ENCODE measurements around the gene BCAP29. TPM values are rescaled to one million over a fixed set of nuclear protein-coding genes. Genes with fewer than 3 reads are reported as not detected.

The BCAP29 gene
- total and polyA plus RNA-seq, 2 of the 8 experiments (the other 6 are each of a cell fraction or from before 2014, with no cell fraction given): 6.8 to 18.1 TPM

GRCh38 chr7:107563775-107564552 is 16.1 kb upstream of the BCAP29 start, which contains the start of the genes COG5 and DUS4L:
Gene COG5 (minus strand): TSS chr7:107563920. CDS start chr7:107563896, 24 bp downstream.
Gene DUS4L (plus strand): TSS chr7:107563971. CDS start chr7:107567071, 3,100 bp downstream.
- H2BK12ac ChIP-seq (ENCODE audit: low read depth, low read length): no peak within 1 kb of the TSS
- peak within 1 kb of the TSS; percentile 96; the same call in 1 of the 2 replicates for H2AFZ ChIP-seq (ENCODE audit: low read length)
- peak within 1 kb of the TSS; percentile 97 for H3K18ac ChIP-seq (ENCODE audit: extremely low read depth, low read length)
- no peak within 1 kb of the TSS for H2BK20ac ChIP-seq (ENCODE audit: low read length)
- ChIA-PET POLR2A (ENCODE audit: partially characterized antibody) (interaction anchor here (0.9 to 2.9 kb wide), 16 partner anchors 8 to 179 kb away, joined by 3 to 21 read pairs (median 4); partner anchors contain the start of genes BCAP29 and CBLL1), CTCF (ENCODE audit: partially characterized antibody) (interaction anchor here (0.8 to 1.0 kb wide), 3 partner anchors 16 to 163 kb away, joined by 3 to 6 read pairs (median 3); no protein-coding TSS in a partner anchor)
- H4K20me1 ChIP-seq (replicated peaks in 1 of 2; ENCODE audit: control insufficient read depth in 1 of 2, insufficient read depth in 2 of 2, low read length in 2 of 2): peaks cover 0 to 3% of the 10 kb centered on the region in 2 experiments
- no peaks in the 10 kb centered on the region for H3K27me3 ChIP-seq (replicated peaks in 1 of 4; ENCODE audit: control insufficient read depth in 3 of 4, extremely low read depth in 1 of 4, insufficient read depth in 3 of 4, low read length in 3 of 4)
- FAIRE-seq: no peak
- no peak within 1 kb of the TSS for H2AK5ac ChIP-seq (ENCODE audit: low read depth, low read length)
- peak within 1 kb of the TSS; percentile 99 for H4K8ac ChIP-seq (ENCODE audit: extremely low read depth, insufficient read depth, low read length)
- 1% methylated on average over 38 of the region's 55 CpGs; no CpG with 5 or more reads in 1 of the 2 experiments for WGBS, 2 experiments (ENCODE audit: extremely low coverage in 1 of 2, insufficient coverage in 1 of 2, insufficient read length in 1 of 2, insufficient replicate concordance in 2 of 2, low coverage in 1 of 2, low lambda C conversion rate in 2 of 2, missing lambda C conversion rate in 1 of 2)
- H3K4me1 ChIP-seq (replicated peaks in 1 of 4; ENCODE audit: control insufficient read depth in 3 of 4, insufficient read depth in 4 of 4, low read length in 3 of 4): peaks cover 0 to 3% (median 0%) of the 10 kb centered on the region in 4 experiments; a peak in 2 of 7 replicates
- H2BK120ac ChIP-seq (replicated peaks; ENCODE audit: low read depth, low read length): no peak within 1 kb of the TSS
- H3K79me2 ChIP-seq (ENCODE audit: control insufficient read depth in 1 of 2, insufficient read depth in 2 of 2, low read length in 2 of 2): peaks cover 0 to 56% of the 10 kb centered on the region in 2 experiments; a peak in 3 of 4 replicates
- H3K23ac ChIP-seq (ENCODE audit: insufficient read length): no peak within 1 kb of the TSS
- peaks cover 3% of the 10 kb centered on the region; the same call in 1 of the 2 replicates for H3K23me2 ChIP-seq (ENCODE audit: low read depth, low read length)
- peak within 1 kb of the TSS; percentile 76 for H2BK5ac ChIP-seq (ENCODE audit: low read depth, low read length)
- peak within 1 kb of the TSS; percentile 90 for H4K5ac ChIP-seq (ENCODE audit: insufficient read length, low read depth, low read length)
- peaks cover 3% of the 10 kb centered on the region; the same call in 1 of the 2 replicates for H3K79me1 ChIP-seq (ENCODE audit: low read depth, low read length)
- peak within 1 kb of the TSS; percentile 44 for H4K91ac ChIP-seq (replicated peaks; ENCODE audit: insufficient read length, low read length)
- DNase-seq (ENCODE audit: low read depth in 1 of 2, low spot score in 2 of 2): peak; percentile 50 to 92
- peak within 1 kb of the TSS; percentile 97 for H3K27ac ChIP-seq (ENCODE audit: low read depth, low read length)
- H3K14ac ChIP-seq (ENCODE audit: insufficient read length): no peak within 1 kb of the TSS
- H3K56ac ChIP-seq (replicated peaks; ENCODE audit: insufficient read length, low read depth, low read length): peak within 1 kb of the TSS; percentile 86
- peak within 1 kb of the TSS; percentile 72 to 79 for H3K4me2 ChIP-seq (ENCODE audit: insufficient read depth in 1 of 2, low read depth in 2 of 2, low read length in 2 of 2)
- H3K36me3 ChIP-seq (ENCODE audit: control insufficient read depth in 2 of 4, insufficient read depth in 4 of 4, low read length in 3 of 4): peaks cover 0 to 2% (median under 1%) of the 10 kb centered on the region in 4 experiments; a peak in 2 of 8 replicates
- H2BK15ac ChIP-seq (ENCODE audit: low read length): no peak within 1 kb of the TSS
- peak within 1 kb of the TSS; percentile 57 for H3K4ac ChIP-seq (replicated peaks; ENCODE audit: insufficient read length, low read depth, low read length)
- peak within 1 kb of the TSS; percentile 80 to 99 (median 94) for H3K4me3 ChIP-seq (ENCODE audit: extremely low read depth in 1 of 4, insufficient read depth in 2 of 4, low read depth in 3 of 4, low read length in 4 of 4)
- no peaks in the 10 kb centered on the region for H3K9me3 ChIP-seq (ENCODE audit: insufficient read depth in 2 of 2, low read depth in 1 of 2, low read length in 1 of 2)
- peak within 1 kb of the TSS; percentile 90 to 94 (median 94) for H3K9ac ChIP-seq (replicated peaks in 1 of 4; ENCODE audit: extremely low read depth in 1 of 4, low read depth in 3 of 4, low read length in 3 of 4)
- TF ChIP-seq POU5F1 (IDR thresholded peaks at IDR 0.05; ENCODE audit: low read depth, low read length) (no peak), KDM4A (IDR thresholded peaks at IDR 0.05; ENCODE audit: low read depth, low read length, severe bottlenecking) (peak; percentile 76), ZNF274 (IDR thresholded peaks at IDR 0.05; ENCODE audit: borderline replicate concordance, extremely low read depth, low read length) (no peak), PHF8 (conservative IDR thresholded peaks at IDR 0.05; ENCODE audit: low read depth, low read length) (peak; percentile 99), TAF1 (IDR thresholded peaks at IDR 0.05; ENCODE audit: low read depth, low read length) (peak; percentile 97), CHD1 (IDR thresholded peaks at IDR 0.05; ENCODE audit: low read depth, low read length) (no peak; the same call in 1 of the 2 replicates), MAFK (IDR thresholded peaks at IDR 0.05; ENCODE audit: low read depth, low read length) (no peak), RBBP5 (IDR thresholded peaks at IDR 0.05; ENCODE audit: borderline replicate concordance, low read depth, low read length) (peak; percentile 64; the same call in 1 of the 2 replicates), POLR2A (IDR thresholded peaks at IDR 0.05; ENCODE audit: control extremely low read depth in 1 of 2, low read depth in 2 of 2, low read length in 2 of 2) (peak; percentile 75 to 96), SP1 (IDR thresholded peaks at IDR 0.05; ENCODE audit: low read depth, low read length) (peak; percentile 75; the same call in 1 of the 2 replicates), MAX (IDR thresholded peaks at IDR 0.05) (peak; percentile 72), CREB1 (IDR thresholded peaks at IDR 0.05) (peak; percentile 99)

Measured in H1 (cell line).